ENCODE results near the gene DNAJC1.
"Not testable (repeated sequence)": the region's sequence is repeated elsewhere in the genome, so short reads cannot be mapped to it uniquely, and the experiment has no call there.

Gene DNAJC1

GRCh38 chr10:21818416-21818815 lies 185.1 kb downstream of the DNAJC1 start:
- H3K27me3 ChIP-seq (ENCODE audit: low read depth); DNase-seq (ENCODE audit: low spot score in 2 of 2); H3K4me3 ChIP-seq; H3K9me3 ChIP-seq; in situ Hi-C loops (cut with MboI; ENCODE audit: low sequenced_read_pairs); H3K4me1 ChIP-seq; H3K36me3 ChIP-seq (replicated peaks): not testable (repeated sequence)

GRCh38 chr10:21814866-21815265 lies 188.7 kb downstream of the DNAJC1 start:
- Histone ChIP-seq H3K36me3 (replicated peaks) (no peaks in the 10 kb centered on the region), H3K4me3 (no peak overlapping the region), H3K4me1 (0 out of 2 replicates have a peak, but pooled peaks cover 2% of the 10 kb centered on the region), H3K9me3 (no peaks in the 10 kb centered on the region), H3K27me3 (ENCODE audit: low read depth) (no peaks in the 10 kb centered on the region)
- in situ Hi-C loops (cut with MboI; ENCODE audit: low sequenced_read_pairs) = no loop called here
- no peak for DNase-seq (ENCODE audit: low spot score in 2 of 2)

- DNase-seq (ENCODE audit: low spot score in 2 of 2) = no peak
- Histone ChIP-seq H3K9me3 (no peaks in the 10 kb centered on the region), H3K4me3 (no peak overlapping the region), H3K27me3 (ENCODE audit: low read depth) (no peaks in the 10 kb centered on the region), H3K36me3 (replicated peaks) (no peaks in the 10 kb centered on the region), H3K4me1 (peaks cover 3% of the 10 kb centered on the region)
- in situ Hi-C loops (cut with MboI; ENCODE audit: low sequenced_read_pairs) = no loop called here
Observed at GRCh38 chr10:21813946-21814345, 189.6 kb downstream of the DNAJC1 start.

GRCh38 chr10:21811245-21811585 lies 192.3 kb downstream of the DNAJC1 start:
- DNase-seq (ENCODE audit: low spot score in 2 of 2) = no peak
- in situ Hi-C loops (cut with MboI; ENCODE audit: low sequenced_read_pairs) = no loop called here
- H3K27me3 ChIP-seq (ENCODE audit: low read depth) = no peaks in the 10 kb centered on the region
- no peaks in the 10 kb centered on the region for H3K36me3 ChIP-seq (replicated peaks)
- no peaks in the 10 kb centered on the region for H3K9me3 ChIP-seq
- peaks cover 15% of the 10 kb centered on the region for H3K4me1 ChIP-seq
- no peak overlapping the region for H3K4me3 ChIP-seq

- no peak for DNase-seq (ENCODE audit: low spot score in 2 of 2)
- H3K9me3 ChIP-seq = no peaks in the 10 kb centered on the region
- H3K27me3 ChIP-seq (ENCODE audit: low read depth) = no peaks in the 10 kb centered on the region
- no peaks in the 10 kb centered on the region for H3K36me3 ChIP-seq (replicated peaks)
- H3K4me1 ChIP-seq = peaks cover 15% of the 10 kb centered on the region
- in situ Hi-C loops (cut with MboI; ENCODE audit: low sequenced_read_pairs) = no loop called here
- H3K4me3 ChIP-seq = no peak overlapping the region
Observed at GRCh38 chr10:21810582-21811244, 192.8 kb downstream of the DNAJC1 start.

GRCh38 chr10:21808550-21808949 lies 195.0 kb downstream of the DNAJC1 start:
- no peak for DNase-seq (ENCODE audit: low spot score in 2 of 2)
- in situ Hi-C loops (cut with MboI; ENCODE audit: low sequenced_read_pairs) = no loop called here

GRCh38 chr10:21807180-21807579 lies 196.3 kb downstream of the DNAJC1 start:
- in situ Hi-C loops (cut with MboI; ENCODE audit: low sequenced_read_pairs) = no loop called here
- Histone ChIP-seq H3K4me3 (no peak overlapping the region), H3K4me1 (peaks cover 15% of the 10 kb centered on the region), H3K36me3 (replicated peaks) (no peaks in the 10 kb centered on the region), H3K9me3 (no peaks in the 10 kb centered on the region), H3K27me3 (ENCODE audit: low read depth) (no peaks in the 10 kb centered on the region)
- peak; percentile 73 to 85 for DNase-seq (ENCODE audit: low spot score in 2 of 2)

More at GRCh38 chr10:21808550-21808949, 195.0 kb downstream of the DNAJC1 start:
- Histone ChIP-seq H3K36me3 (replicated peaks) (no peaks in the 10 kb centered on the region), H3K4me1 (peaks cover 15% of the 10 kb centered on the region), H3K27me3 (ENCODE audit: low read depth) (no peaks in the 10 kb centered on the region), H3K4me3 (no peak overlapping the region), H3K9me3 (no peaks in the 10 kb centered on the region)

GRCh38 chr10:21803374-21803773 lies 200.2 kb downstream of the DNAJC1 start:
- Histone ChIP-seq H3K4me3 (no peak overlapping the region), H3K36me3 (replicated peaks) (no peaks in the 10 kb centered on the region), H3K4me1 (peaks cover 9% of the 10 kb centered on the region), H3K27me3 (ENCODE audit: low read depth) (no peaks in the 10 kb centered on the region), H3K9me3 (no peaks in the 10 kb centered on the region)
- in situ Hi-C loops (cut with MboI; ENCODE audit: low sequenced_read_pairs) = no loop called here
- no peak for DNase-seq (ENCODE audit: low spot score in 2 of 2)

GRCh38 chr10:21801609-21802008 lies 201.9 kb downstream of the DNAJC1 start:
- Histone ChIP-seq H3K27me3 (ENCODE audit: low read depth) (no peaks in the 10 kb centered on the region), H3K4me3 (no peak overlapping the region), H3K9me3 (no peaks in the 10 kb centered on the region), H3K4me1 (no peaks in the 10 kb centered on the region), H3K36me3 (replicated peaks) (no peaks in the 10 kb centered on the region)
- no peak for DNase-seq (ENCODE audit: low spot score in 2 of 2)
- in situ Hi-C loops (cut with MboI; ENCODE audit: low sequenced_read_pairs) = no loop called here

GRCh38 chr10:21797984-21798765 lies 205.4 kb downstream of the DNAJC1 start:
- DNase-seq (ENCODE audit: low spot score in 2 of 2) = no peak
- in situ Hi-C loops (cut with MboI; ENCODE audit: low sequenced_read_pairs) = no loop called here
- no peaks in the 10 kb centered on the region for H3K9me3 ChIP-seq

GRCh38 chr10:21797533-21797932 lies 206.0 kb downstream of the DNAJC1 start:
- DNase-seq (ENCODE audit: low spot score in 2 of 2) = no peak
- Histone ChIP-seq H3K36me3 (replicated peaks) (no peaks in the 10 kb centered on the region), H3K9me3 (no peaks in the 10 kb centered on the region), H3K4me3 (no peak overlapping the region), H3K4me1 (no peaks in the 10 kb centered on the region), H3K27me3 (ENCODE audit: low read depth) (no peaks in the 10 kb centered on the region)
- in situ Hi-C loops (cut with MboI; ENCODE audit: low sequenced_read_pairs) = no loop called here

More at GRCh38 chr10:21797984-21798765, 205.4 kb downstream of the DNAJC1 start:
- Histone ChIP-seq H3K4me3 (no peak overlapping the region), H3K4me1 (no peaks in the 10 kb centered on the region), H3K36me3 (replicated peaks) (no peaks in the 10 kb centered on the region), H3K27me3 (ENCODE audit: low read depth) (no peaks in the 10 kb centered on the region)

GRCh38 chr10:21791276-21791675 lies 212.3 kb downstream of the DNAJC1 start:
- in situ Hi-C loops (cut with MboI; ENCODE audit: low sequenced_read_pairs) = no loop called here
- Histone ChIP-seq H3K36me3 (replicated peaks) (no peaks in the 10 kb centered on the region), H3K4me3 (no peak overlapping the region), H3K27me3 (ENCODE audit: low read depth) (no peaks in the 10 kb centered on the region), H3K4me1 (no peaks in the 10 kb centered on the region), H3K9me3 (no peaks in the 10 kb centered on the region)
- DNase-seq (ENCODE audit: low spot score in 2 of 2) = no peak

- no peak for DNase-seq (ENCODE audit: low spot score in 2 of 2)
- Histone ChIP-seq H3K36me3 (replicated peaks) (no peaks in the 10 kb centered on the region), H3K27me3 (ENCODE audit: low read depth) (no peaks in the 10 kb centered on the region), H3K4me3 (no peak overlapping the region), H3K9me3 (no peaks in the 10 kb centered on the region), H3K4me1 (no peaks in the 10 kb centered on the region)
- in situ Hi-C loops (cut with MboI; ENCODE audit: low sequenced_read_pairs) = no loop called here
Observed at GRCh38 chr10:21776883-21777282, 226.6 kb downstream of the DNAJC1 start.

- in situ Hi-C loops (cut with MboI; ENCODE audit: low sequenced_read_pairs) = no loop called here
- Histone ChIP-seq H3K4me1 (no peaks in the 10 kb centered on the region), H3K9me3 (no peaks in the 10 kb centered on the region), H3K4me3 (no peak overlapping the region), H3K36me3 (replicated peaks) (no peaks in the 10 kb centered on the region), H3K27me3 (ENCODE audit: low read depth) (no peaks in the 10 kb centered on the region)
- no peak for DNase-seq (ENCODE audit: low spot score in 2 of 2)
Observed at GRCh38 chr10:21771219-21771618, 232.3 kb downstream of the DNAJC1 start.

All from HAP-1 (cell line).